Ovary (tissue), 9 donors: ENCODE results near the gene TMBIM4. TPM values are rescaled to one million over a fixed set of nuclear protein-coding genes. Genes with fewer than 3 reads are reported as not detected.

Source experiments
- DNase-seq, 5 donors: peaks; one replicate each; pipeline ENCODE4 v3.0.0-alpha.2; 2019 to 2020
- H3K27ac ChIP-seq, 2 donors: fragments of 200-600 bp; one replicate each; pipeline versions ENCODE4 v1.5.1 to v1.8.0; 2019 to 2022
- H3K27me3 ChIP-seq: fragments of 200-600 bp; one replicate; pipeline ENCODE4 v1.8.0; 2022
- H3K36me3 ChIP-seq: fragments of 200-600 bp; sonication (generic); one replicate; pipeline ENCODE4 v1.5.1; 2019
- H3K4me1 ChIP-seq: one replicate; pipeline ENCODE4 v1.8.1; 2013; ENCODE audit warnings: mild to moderate bottlenecking, moderate library complexity; ENCODE audit not compliant: insufficient read depth
- H3K4me3 ChIP-seq: fragments of 200-600 bp; sonication (generic); one replicate; pipeline ENCODE4 v1.5.1; 2017
- H3K9me3 ChIP-seq, 2 donors: fragments of 200-600 bp in 1 of 2; sonication (generic) in 1 of 2; one replicate each; pipeline versions ENCODE4 v1.5.1 to v1.8.1; 2013 to 2019; ENCODE audit warnings: mild to moderate bottlenecking in 1 of 2, moderate library complexity in 1 of 2
- EP300 ChIP-seq: sonication (generic); formaldehyde crosslinking; IDR thresholded peaks from one replicate; pipeline ENCODE4 v1.6.1; 2017; ENCODE audit warnings: antibody characterized with exemption
- POLR2A ChIP-seq: fragments of 450-650 bp; IDR thresholded peaks from one replicate; pipeline ENCODE4 v1.6.1; 2017; ENCODE audit warnings: antibody characterized with exemption, mild to moderate bottlenecking, moderate library complexity
- WGBS, 3 donors: extraction: QIAGEN DNeasy Blood & Tissue Kit in 1 of 3; methylation state at CpG; one replicate each; pipeline versions ENCODE4 v1.1.5 to v1.1.7; 2013 to 2017; 5-methylcytosine and 5-hydroxymethylcytosine counted together
- intact Hi-C, 4 donors: fragments of 100-400 bp; cut with DNase I; formaldehyde crosslinking; loops; one replicate each; pipeline versions ENCODE4 v1.11.0 to v1.15.1; 2022 to 2023
- polyA plus RNA-seq, 2 donors: library from polyadenylated mRNA; stranded (reverse); fragments of 200-250 nt in 1 of 2; fragments of 350-450 nt in 1 of 2; fragmentation: Illumina TruSeq in 1 of 2; extraction: RNeasy Lipid Tissue Mini Kit (QIAGEN cat#74804) in 1 of 2; gene quantifications; one replicate each; pipeline ENCODE4 v1.2.3, GENCODE V29; 2013 to 2014
- total RNA-seq, 7 donors: library from RNA; depleted of rRNA in 2 of 7; stranded (reverse); fragments of >200 nt in 2 of 7; fragmentation: NEBNext Ultra II Directional in 3 of 7; extraction: Animal tissue kit (Norgen Biotek cat#: 25700) in 3 of 7; gene quantifications; one replicate each; pipeline versions ENCODE4 v1.1.0 to v1.2.4, GENCODE V29; 2016 to 2023
- TF ChIP-seq, protein P1 (sequence below), 3 donors: fragments of 450-650 bp in 2 of 3; fragments of 200-600 bp in 1 of 3; IDR thresholded peaks; one replicate each; pipeline versions ENCODE4 v1.5.1 to v1.8.0; 2016 to 2022; ENCODE audit warnings: antibody characterized with exemption in 3 of 3, mild to moderate bottlenecking in 1 of 3
- donor health status: DM: no; HTN: no; CAD: no; lungs with moderate emphysema.
- donor health status: DM: no; HTN: no; CAD: no.
- donor health status: Bipolar disorder and iron deficiency.
- donor health status: DM: yes; HTN: yes; CAD: no.
- donor health status: DM: no; HTN: no; CAD: no.
- donor health status: DM: yes; HTN: yes; CAD: no.

Gene TMBIM4
- total and polyA plus RNA-seq, 9 donors = 78.3 to 154 (median 112) TPM

DNA sequence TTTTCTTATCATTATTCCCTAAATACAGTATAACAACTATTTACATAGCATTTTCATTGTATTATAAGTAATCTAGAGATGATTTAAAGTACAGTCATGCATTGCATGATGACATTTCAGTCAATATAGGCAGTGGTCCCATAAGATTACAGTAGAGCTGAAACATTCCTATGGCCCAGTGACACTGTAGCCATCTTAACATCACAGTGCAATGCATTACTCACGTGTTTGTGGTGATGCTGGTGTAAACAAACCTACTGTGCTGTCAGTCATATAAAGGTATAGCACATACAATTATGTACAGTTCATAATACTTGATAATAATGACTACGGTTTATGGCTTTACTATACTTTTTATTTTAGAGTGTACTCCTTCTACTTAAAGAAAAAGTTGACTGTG lies 52.6 kb downstream of the TMBIM4 start:
- H3K4me3 ChIP-seq = no peak overlapping the region
- H3K9me3 ChIP-seq = no peaks in the 10 kb centered on the region
- 83 to 92% (median 89%) methylated on average over 2 of the region's 2 CpGs for WGBS, 3 donors
- TF ChIP-seq, protein P1, sequence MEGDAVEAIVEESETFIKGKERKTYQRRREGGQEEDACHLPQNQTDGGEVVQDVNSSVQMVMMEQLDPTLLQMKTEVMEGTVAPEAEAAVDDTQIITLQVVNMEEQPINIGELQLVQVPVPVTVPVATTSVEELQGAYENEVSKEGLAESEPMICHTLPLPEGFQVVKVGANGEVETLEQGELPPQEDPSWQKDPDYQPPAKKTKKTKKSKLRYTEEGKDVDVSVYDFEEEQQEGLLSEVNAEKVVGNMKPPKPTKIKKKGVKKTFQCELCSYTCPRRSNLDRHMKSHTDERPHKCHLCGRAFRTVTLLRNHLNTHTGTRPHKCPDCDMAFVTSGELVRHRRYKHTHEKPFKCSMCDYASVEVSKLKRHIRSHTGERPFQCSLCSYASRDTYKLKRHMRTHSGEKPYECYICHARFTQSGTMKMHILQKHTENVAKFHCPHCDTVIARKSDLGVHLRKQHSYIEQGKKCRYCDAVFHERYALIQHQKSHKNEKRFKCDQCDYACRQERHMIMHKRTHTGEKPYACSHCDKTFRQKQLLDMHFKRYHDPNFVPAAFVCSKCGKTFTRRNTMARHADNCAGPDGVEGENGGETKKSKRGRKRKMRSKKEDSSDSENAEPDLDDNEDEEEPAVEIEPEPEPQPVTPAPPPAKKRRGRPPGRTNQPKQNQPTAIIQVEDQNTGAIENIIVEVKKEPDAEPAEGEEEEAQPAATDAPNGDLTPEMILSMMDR (IDR thresholded peaks at IDR 0.05) = no peak
- TF ChIP-seq POLR2A (no peak), EP300 (no peak)
- no peak overlapping the region for H3K27ac ChIP-seq
- no peaks in the 10 kb centered on the region for H3K36me3 ChIP-seq
- H3K27me3 ChIP-seq = no peaks in the 10 kb centered on the region
- no peaks in the 10 kb centered on the region for H3K4me1 ChIP-seq
- intact Hi-C loops = no loop called here
- no peak for DNase-seq

DNA sequence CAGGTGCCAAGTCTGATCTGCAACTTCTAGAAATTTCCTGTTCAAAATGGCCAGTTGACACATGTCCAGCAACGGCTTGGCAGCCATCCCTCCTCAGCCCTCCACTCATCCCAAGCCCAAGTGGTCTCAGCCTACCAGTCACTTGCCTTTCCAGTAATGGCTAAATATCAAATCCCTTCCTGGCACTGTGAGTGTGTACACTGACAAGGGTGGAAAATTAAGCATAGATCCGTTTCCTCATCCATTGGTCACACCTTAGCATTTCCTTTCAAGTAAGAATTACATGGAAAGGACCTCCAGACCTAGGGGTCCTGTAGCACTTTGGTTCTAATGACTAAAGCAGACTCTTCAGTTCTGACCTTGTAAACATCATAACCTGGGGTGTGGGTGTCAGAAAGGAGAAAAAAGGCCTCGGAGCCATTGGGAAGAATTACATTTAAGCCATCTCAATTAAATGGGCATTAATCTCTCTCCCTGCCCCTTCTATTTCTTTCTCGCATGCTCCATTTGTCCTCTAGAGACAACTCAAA lies 54.7 kb downstream of the TMBIM4 start:
- Histone ChIP-seq H3K4me1 (no peaks in the 10 kb centered on the region), H3K27me3 (no peaks in the 10 kb centered on the region), H3K4me3 (no peak overlapping the region), H3K27ac (no peak overlapping the region), H3K9me3 (no peaks in the 10 kb centered on the region), H3K36me3 (no peaks in the 10 kb centered on the region)
- 83 to 90% (median 87%) methylated on average over 4 of the region's 4 CpGs for WGBS, 3 donors
- DNase-seq = no peak
- intact Hi-C loops = no loop called here
- TF ChIP-seq POLR2A (no peak), EP300 (no peak)
- TF ChIP-seq, protein P1 (IDR thresholded peaks at IDR 0.05) = no peak

DNA sequence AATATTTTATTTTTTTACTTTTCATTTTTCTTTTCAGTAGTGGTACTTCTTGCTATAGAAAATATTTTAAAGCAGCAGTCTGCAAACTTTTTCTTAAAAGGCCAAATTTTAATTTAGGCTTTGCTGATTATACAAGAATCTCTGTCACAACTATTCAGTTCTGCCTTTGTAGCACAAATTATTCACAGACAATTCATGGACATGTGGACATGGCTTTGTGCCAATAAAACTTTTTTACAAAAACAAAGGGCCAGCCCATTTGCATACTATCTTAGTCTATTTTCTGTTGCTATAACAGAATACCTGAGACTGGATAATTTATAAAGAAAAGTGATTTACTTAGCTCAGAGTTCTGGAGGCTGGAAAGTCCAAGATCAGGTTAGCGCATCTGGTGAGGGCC lies 56.3 kb downstream of the TMBIM4 start:
- Histone ChIP-seq H3K4me1 (no peaks in the 10 kb centered on the region), H3K27ac (no peak overlapping the region), H3K27me3 (no peaks in the 10 kb centered on the region), H3K36me3 (no peaks in the 10 kb centered on the region), H3K4me3 (no peak overlapping the region), H3K9me3 (no peaks in the 10 kb centered on the region)
- TF ChIP-seq EP300 = no peak
- no peak for TF ChIP-seq POLR2A
- TF ChIP-seq, protein P1 (IDR thresholded peaks at IDR 0.05) = no peak
- intact Hi-C loops = no loop called here
- WGBS, 3 donors = 98 to 100% (median 98%) methylated on average over 1 of the region's 1 CpG
- DNase-seq = no peak

DNA sequence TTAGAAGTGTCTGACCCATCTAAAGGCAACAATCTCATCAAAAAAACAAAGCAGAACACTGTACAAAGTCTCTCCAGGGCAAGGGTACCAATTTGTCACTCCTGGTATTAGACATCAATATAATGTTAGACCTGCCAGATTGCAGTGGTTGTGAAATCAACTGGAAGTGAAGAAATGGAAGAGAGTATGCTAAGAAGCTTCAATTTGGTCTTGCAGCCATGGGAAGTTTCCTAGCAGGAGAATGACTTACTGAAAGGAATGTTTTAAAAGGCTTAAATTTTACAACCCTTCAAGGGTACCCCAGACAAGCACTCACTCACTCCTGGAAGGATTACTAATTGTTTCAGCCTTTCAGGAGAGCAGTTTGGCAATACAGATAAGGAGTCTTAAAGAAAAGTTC lies 58.2 kb downstream of the TMBIM4 start:
- Histone ChIP-seq H3K4me3 (no peak overlapping the region), H3K27ac (no peak overlapping the region), H3K36me3 (no peaks in the 10 kb centered on the region), H3K9me3 (no peaks in the 10 kb centered on the region), H3K27me3 (no peaks in the 10 kb centered on the region), H3K4me1 (no peaks in the 10 kb centered on the region)
- no peak for DNase-seq
- intact Hi-C loops = no loop called here
- no peak for TF ChIP-seq EP300
- TF ChIP-seq, protein P1 (IDR thresholded peaks at IDR 0.05) = no peak
- TF ChIP-seq POLR2A = no peak

DNA sequence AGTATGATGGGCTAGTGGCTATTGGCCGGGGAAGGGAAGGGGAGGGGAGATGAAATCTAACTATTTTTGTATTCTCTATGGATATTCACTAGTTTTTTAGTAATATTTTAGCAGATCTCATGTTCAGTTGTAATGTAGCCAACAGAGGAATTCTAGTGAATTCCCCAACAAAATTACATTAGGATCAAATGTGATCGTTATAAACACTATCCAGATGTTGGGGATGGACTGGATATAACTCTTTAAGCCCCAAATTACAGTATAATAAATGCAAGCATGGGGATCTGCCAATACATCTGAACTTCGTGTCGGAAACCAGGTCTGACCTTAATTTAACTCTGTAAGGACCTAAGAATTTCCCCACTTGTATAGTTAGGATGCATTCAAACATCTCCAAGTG lies 60.7 kb downstream of the TMBIM4 start:
- Histone ChIP-seq H3K4me1 (no peaks in the 10 kb centered on the region), H3K27me3 (no peaks in the 10 kb centered on the region), H3K36me3 (no peaks in the 10 kb centered on the region), H3K9me3 (no peaks in the 10 kb centered on the region), H3K4me3 (no peak overlapping the region), H3K27ac (no peak overlapping the region)
- WGBS, 3 donors = 68 to 71% (median 70%) methylated on average over 4 of the region's 4 CpGs
- intact Hi-C loops = loop anchor here in 1 of 4 donors (10.0 kb wide), 1 partner anchor 1214 kb away; no protein-coding TSS in a partner anchor
- DNase-seq = no peak
- TF ChIP-seq EP300 (no peak), POLR2A (no peak)
- TF ChIP-seq, protein P1 (IDR thresholded peaks at IDR 0.05) = no peak
